OCI-LY1 (cell line): ENCODE data around the gene TRUB1.

Experiments
- H2AFZ ChIP-seq: fragments of 200-600 bp; sonication (generic), shearing (Covaris generic); 2 replicates; pipeline ENCODE4 v1.6.0; 2014; ENCODE audit warnings: antibody characterized with exemption, mild to moderate bottlenecking, low read length
- H3F3A ChIP-seq: fragments of 200-600 bp; sonication (generic), shearing (Covaris generic); 2 replicates; pipeline ENCODE4 v1.6.0; 2014; ENCODE audit warnings: mild to moderate bottlenecking, antibody characterized with exemption, low read length, moderate library complexity; ENCODE audit not compliant: insufficient read depth
- H3K27ac ChIP-seq: fragments of 200-600 bp; sonication (generic); 2 replicates; pipeline ENCODE4 v1.5.1; 2014; ENCODE audit warnings: low read length, mixed run types, mild to moderate bottlenecking, low read depth; ENCODE audit not compliant: poor library complexity, severe bottlenecking
- H3K27me3 ChIP-seq: fragments of 200-600 bp; sonication (generic); 2 replicates; pipeline ENCODE4 v1.6.0; 2014; ENCODE audit warnings: antibody characterized with exemption, mild to moderate bottlenecking, low read length, moderate library complexity; ENCODE audit not compliant: insufficient read depth
- H3K36me3 ChIP-seq: fragments of 200-600 bp; sonication (generic); 2 replicates; pipeline ENCODE4 v1.6.1; 2014; ENCODE audit warnings: mild to moderate bottlenecking, antibody characterized with exemption, low read length, moderate library complexity, mixed read lengths; ENCODE audit not compliant: insufficient read depth
- H3K4me1 ChIP-seq: fragments of 200-600 bp; sonication (generic); 2 replicates; pipeline ENCODE4 v1.5.1; 2014; ENCODE audit warnings: mild to moderate bottlenecking, low read length, moderate library complexity; ENCODE audit not compliant: insufficient read depth, severe bottlenecking
- H3K4me2 ChIP-seq: fragments of 200-600 bp; sonication (generic), shearing (Covaris generic); 2 replicates; pipeline ENCODE4 v1.6.1; 2014; ENCODE audit warnings: low read length
- H3K4me3 ChIP-seq: fragments of 200-600 bp; sonication (generic); 2 replicates; pipeline ENCODE4 v1.5.1; 2014; ENCODE audit warnings: low read length, low read depth, mild to moderate bottlenecking, mixed read lengths; ENCODE audit not compliant: poor library complexity, severe bottlenecking
- H3K79me2 ChIP-seq: fragments of 200-600 bp; shearing (Covaris generic); 2 replicates; pipeline ENCODE4 v1.6.1; 2016; ENCODE audit warnings: mixed run types, low read length, mixed read lengths; ENCODE audit not compliant: insufficient read depth
- H3K9ac ChIP-seq: fragments of 200-600 bp; sonication (generic), shearing (Covaris generic); 2 replicates; pipeline ENCODE4 v1.6.1; 2014; ENCODE audit warnings: mild to moderate bottlenecking, low read length, mixed read lengths
- H3K9me2 ChIP-seq: fragments of 200-600 bp; sonication (generic), shearing (Covaris generic); 2 replicates; pipeline ENCODE4 v1.6.1; 2014; ENCODE audit warnings: low read depth, mild to moderate bottlenecking, low read length, mixed read lengths
- H3K9me3 ChIP-seq: fragments of 200-600 bp; shearing (Covaris generic); 2 replicates; pipeline ENCODE4 v1.6.1; 2014; ENCODE audit warnings: low read length, mixed read lengths
- H4K20me1 ChIP-seq: fragments of 200-600 bp; sonication (generic), shearing (Covaris generic); 2 replicates; pipeline ENCODE4 v1.6.0; 2016; ENCODE audit warnings: mild to moderate bottlenecking, low read length; ENCODE audit not compliant: insufficient read depth
- EZH2 ChIP-seq: fragments of 200-600 bp; sonication (generic), shearing (Covaris generic); IDR thresholded peaks from 2 replicates; pipeline ENCODE4 v1.8.0; 2017; ENCODE audit warnings: borderline replicate concordance, mixed run types, mild to moderate bottlenecking, antibody characterized with exemption, low read length, moderate library complexity, mixed read lengths
- TF ChIP-seq, protein P1 (sequence below): fragments of 200-600 bp; sonication (generic), shearing (Covaris generic); IDR thresholded peaks from 2 replicates; pipeline ENCODE4 v1.5.1; 2017; ENCODE audit warnings: mild to moderate bottlenecking, antibody characterized with exemption, low read length, moderate library complexity, mixed read lengths

TRUB1 gene

DNA sequence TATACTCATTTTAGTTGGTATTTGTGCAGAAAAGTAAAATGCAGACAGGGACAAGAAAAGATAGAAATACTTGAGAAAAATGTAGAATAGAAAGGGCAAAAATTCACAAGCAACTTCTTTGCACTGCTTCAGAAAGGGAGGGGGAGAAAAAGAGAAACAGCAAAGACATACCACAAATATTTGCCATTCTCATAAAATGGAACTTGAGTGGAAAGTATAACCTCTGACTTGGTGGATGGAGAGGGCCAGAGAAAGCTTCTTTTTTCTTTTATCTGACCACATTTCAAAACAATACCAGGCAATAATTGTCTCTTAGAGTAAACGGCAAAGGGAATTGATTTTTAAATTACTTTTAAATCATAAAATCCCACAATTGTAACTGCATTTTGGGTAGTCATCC is 35.8 kb upstream of the TRUB1 start:
- TF ChIP-seq, protein P1, sequence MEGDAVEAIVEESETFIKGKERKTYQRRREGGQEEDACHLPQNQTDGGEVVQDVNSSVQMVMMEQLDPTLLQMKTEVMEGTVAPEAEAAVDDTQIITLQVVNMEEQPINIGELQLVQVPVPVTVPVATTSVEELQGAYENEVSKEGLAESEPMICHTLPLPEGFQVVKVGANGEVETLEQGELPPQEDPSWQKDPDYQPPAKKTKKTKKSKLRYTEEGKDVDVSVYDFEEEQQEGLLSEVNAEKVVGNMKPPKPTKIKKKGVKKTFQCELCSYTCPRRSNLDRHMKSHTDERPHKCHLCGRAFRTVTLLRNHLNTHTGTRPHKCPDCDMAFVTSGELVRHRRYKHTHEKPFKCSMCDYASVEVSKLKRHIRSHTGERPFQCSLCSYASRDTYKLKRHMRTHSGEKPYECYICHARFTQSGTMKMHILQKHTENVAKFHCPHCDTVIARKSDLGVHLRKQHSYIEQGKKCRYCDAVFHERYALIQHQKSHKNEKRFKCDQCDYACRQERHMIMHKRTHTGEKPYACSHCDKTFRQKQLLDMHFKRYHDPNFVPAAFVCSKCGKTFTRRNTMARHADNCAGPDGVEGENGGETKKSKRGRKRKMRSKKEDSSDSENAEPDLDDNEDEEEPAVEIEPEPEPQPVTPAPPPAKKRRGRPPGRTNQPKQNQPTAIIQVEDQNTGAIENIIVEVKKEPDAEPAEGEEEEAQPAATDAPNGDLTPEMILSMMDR, result no peak
- TF ChIP-seq EZH2, result no peak
- Histone ChIP-seq H3K9ac (no peak overlapping the region), H3K27me3 (no peaks in the 10 kb centered on the region; the same call in 1 of the 2 replicates), H3K9me3 (no peaks in the 10 kb centered on the region), H3F3A (no peaks in the 10 kb centered on the region), H4K20me1 (no peaks in the 10 kb centered on the region), H3K79me2 (no peaks in the 10 kb centered on the region), H3K4me1 (no peaks in the 10 kb centered on the region), H3K9me2 (no peaks in the 10 kb centered on the region), H3K36me3 (no peaks in the 10 kb centered on the region), H3K27ac (no peak overlapping the region), H3K4me3 (no peak overlapping the region), H2AFZ (no peak overlapping the region), H3K4me2 (no peak overlapping the region)

DNA sequence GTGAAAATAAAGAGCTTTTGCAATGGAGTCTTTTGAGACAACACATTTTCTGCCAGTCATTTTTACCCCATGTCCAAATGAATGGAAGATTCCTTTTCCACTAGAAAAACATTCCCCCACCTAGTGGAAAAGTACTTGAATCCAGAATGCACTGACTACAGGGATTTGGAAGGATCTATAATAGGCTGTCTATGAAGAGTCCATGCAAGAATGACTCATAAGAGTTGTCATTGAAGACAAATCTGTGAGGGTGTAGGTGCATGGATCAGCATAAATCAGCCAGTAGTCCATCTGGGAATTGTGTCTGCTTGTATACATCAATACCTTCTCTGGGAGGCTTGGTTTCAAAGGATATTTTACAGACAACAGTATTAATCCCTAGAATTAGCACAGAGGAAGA is 32.5 kb upstream of the TRUB1 start:
- Histone ChIP-seq H3K4me1 (no peaks in the 10 kb centered on the region), H3F3A (no peaks in the 10 kb centered on the region), H3K9ac (no peak overlapping the region), H2AFZ (no peak overlapping the region), H3K27me3 (no peaks in the 10 kb centered on the region; the same call in 1 of the 2 replicates), H3K9me2 (no peaks in the 10 kb centered on the region), H3K9me3 (no peaks in the 10 kb centered on the region), H3K79me2 (no peaks in the 10 kb centered on the region), H4K20me1 (no peaks in the 10 kb centered on the region), H3K4me3 (no peak overlapping the region), H3K36me3 (no peaks in the 10 kb centered on the region), H3K27ac (no peak overlapping the region), H3K4me2 (no peak overlapping the region)
- TF ChIP-seq, protein P1, result no peak
- TF ChIP-seq EZH2, result no peak

DNA sequence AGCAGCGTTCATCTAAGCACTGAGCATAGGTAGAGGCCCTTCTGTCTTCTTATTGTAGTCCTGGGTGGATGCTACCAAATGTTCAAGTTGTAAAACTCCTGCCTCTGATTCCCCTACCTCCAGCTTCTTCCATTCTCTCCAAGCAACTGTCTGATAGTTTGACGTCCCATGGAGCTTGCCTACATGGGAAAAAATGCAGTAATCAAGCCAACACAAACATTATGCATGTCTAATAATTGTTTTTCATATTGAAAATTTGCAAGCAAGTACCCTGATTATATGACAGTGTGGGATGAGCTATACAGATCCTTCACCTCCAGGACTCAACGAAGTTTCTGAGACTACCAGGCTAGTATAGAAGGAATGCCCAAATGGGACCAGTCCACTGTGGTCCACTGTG is 31.0 kb upstream of the TRUB1 start:
- no peak overlapping the region for H3K4me3 ChIP-seq
- TF ChIP-seq EZH2, result no peak
- TF ChIP-seq, protein P1, result no peak
- H3K4me1 ChIP-seq, result no peaks in the 10 kb centered on the region
- no peaks in the 10 kb centered on the region for H3F3A ChIP-seq
- no peak overlapping the region for H3K4me2 ChIP-seq
- H3K79me2 ChIP-seq, result no peaks in the 10 kb centered on the region
- H3K9me2 ChIP-seq, result no peaks in the 10 kb centered on the region
- H3K9ac ChIP-seq, result no peak overlapping the region
- no peaks in the 10 kb centered on the region for H3K9me3 ChIP-seq
- no peak overlapping the region for H3K27ac ChIP-seq
- no peaks in the 10 kb centered on the region for H3K36me3 ChIP-seq
- H2AFZ ChIP-seq, result no peak overlapping the region
- no peaks in the 10 kb centered on the region; the same call in 1 of the 2 replicates for H3K27me3 ChIP-seq
- H4K20me1 ChIP-seq, result no peaks in the 10 kb centered on the region
